ENCODE data around the gene KCNJ15.

DNA sequence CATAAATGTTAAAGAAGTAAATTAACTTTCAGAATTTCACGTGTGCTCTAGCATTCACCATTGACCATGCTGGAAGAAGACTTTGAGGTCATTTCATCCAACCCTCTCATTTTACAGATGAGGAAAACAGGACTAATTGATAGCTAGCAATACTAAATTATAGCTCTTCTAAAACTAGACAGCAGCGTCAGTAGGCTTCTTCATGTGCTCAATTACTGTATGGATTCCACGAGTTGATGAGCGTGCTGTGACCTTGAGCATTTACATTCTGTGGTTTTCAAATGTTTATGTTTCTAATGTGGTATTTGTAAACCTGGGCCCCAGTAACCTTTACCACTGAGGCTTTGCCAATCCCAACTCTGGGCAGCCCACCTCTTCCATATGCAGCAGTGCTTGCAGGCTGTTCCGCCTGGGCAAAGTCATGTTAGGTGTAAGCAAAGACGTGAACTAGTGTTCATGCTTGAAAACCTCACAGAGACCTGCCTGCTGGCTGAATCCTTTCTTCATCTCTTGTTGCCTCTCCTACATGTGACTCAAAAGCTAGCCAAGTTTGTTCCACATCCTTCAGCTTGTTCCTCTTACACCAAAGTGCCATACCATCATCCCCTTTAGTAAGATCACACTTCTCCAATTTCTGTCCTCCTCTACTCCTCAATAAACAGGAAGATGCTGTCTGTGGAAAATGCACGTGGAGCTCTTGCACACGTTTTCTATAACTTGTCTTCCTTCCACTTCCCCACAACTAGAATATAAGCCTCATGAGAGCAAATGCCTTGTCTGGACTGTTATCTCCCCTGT lies 17.2 kb downstream of the KCNJ15 start:
- TF ChIP-seq, protein P1, sequence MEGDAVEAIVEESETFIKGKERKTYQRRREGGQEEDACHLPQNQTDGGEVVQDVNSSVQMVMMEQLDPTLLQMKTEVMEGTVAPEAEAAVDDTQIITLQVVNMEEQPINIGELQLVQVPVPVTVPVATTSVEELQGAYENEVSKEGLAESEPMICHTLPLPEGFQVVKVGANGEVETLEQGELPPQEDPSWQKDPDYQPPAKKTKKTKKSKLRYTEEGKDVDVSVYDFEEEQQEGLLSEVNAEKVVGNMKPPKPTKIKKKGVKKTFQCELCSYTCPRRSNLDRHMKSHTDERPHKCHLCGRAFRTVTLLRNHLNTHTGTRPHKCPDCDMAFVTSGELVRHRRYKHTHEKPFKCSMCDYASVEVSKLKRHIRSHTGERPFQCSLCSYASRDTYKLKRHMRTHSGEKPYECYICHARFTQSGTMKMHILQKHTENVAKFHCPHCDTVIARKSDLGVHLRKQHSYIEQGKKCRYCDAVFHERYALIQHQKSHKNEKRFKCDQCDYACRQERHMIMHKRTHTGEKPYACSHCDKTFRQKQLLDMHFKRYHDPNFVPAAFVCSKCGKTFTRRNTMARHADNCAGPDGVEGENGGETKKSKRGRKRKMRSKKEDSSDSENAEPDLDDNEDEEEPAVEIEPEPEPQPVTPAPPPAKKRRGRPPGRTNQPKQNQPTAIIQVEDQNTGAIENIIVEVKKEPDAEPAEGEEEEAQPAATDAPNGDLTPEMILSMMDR (IDR thresholded peaks at IDR 0.05 in 8 of 11, conservative IDR thresholded peaks at IDR 0.05 in 3 of 11): no peak
- no peak for TF ChIP-seq POLR2A (IDR thresholded peaks at IDR 0.05)

All from spleen (tissue), 7 donors.